GM10847 (cell line): ENCODE measurements around the gene MYH14.

Source experiments
- POLR2A ChIP-seq: IDR thresholded peaks from 2 replicates; pipeline ENCODE4 v1.6.1; 2011; ENCODE audit not compliant: insufficient read length; ENCODE audit errors: extremely low read depth

The MYH14 gene

DNA sequence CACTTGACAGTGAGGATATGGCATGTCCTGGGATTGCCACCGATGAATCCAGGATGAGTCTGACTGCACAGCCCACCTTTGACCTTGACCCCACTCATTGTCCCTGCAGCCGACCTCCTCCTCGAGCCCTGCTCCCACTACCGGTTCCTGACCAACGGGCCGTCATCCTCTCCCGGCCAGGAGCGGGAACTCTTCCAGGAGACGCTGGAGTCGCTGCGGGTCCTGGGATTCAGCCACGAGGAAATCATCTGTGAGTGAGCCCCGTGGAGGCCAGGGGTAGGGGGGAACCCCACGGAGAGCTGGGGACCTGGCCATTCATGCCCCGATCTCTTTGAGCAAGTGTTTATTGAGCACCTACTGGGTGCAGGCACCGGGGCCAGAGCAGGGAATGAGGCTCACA is 28.4 kb downstream of the MYH14 start:
- TF ChIP-seq POLR2A, result no peak

DNA sequence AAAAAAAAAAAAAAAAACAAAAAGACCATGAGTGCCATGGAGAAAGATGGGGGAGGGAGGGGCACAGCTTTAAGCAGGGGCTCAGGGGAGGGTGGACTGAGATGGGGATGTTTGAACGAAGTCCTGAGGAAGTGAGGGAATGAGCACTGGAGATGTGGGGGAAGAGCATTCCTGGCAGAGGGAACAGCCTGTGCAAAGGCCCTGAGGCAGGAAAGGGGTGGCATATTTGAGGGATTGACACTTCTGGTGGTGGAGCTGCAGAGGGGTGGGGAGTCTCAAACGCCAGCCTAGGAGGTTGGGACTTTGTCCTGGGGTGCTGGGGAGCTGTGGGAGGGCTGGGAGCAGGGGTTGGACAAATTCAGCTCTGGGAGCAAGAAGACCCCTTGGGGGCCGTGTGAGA is 29.2 kb downstream of the MYH14 start:
- TF ChIP-seq POLR2A, result no peak

DNA sequence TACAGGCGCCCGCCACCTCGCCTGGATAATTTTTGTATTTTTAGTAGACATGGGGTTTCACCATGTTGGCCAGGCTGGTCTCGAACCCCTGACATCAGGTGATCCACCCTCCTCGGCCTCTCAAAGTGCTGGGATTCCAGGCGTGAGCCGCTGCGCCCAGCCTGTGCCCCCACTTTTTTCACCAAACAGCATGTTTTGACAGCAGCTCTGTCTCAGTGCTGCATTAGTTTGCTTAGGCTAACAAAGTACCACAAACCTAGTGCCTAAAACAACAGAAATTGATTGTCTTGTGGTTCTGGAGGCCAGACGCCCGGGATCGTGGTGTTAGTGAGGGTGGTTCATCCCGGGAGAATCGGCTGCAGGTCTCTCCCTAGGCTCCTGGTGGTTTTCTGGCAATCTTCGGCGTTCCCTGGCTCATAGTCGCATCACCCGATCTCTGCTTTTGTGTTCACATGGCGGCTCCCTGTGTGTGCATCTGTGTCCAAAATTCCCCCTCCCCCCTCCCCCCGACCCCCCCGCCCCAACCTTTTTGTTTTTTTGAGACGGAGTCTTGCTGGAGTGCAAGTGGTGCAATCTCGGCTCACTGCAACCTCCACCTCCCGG is 30.0 kb downstream of the MYH14 start:
- TF ChIP-seq POLR2A, result no peak

DNA sequence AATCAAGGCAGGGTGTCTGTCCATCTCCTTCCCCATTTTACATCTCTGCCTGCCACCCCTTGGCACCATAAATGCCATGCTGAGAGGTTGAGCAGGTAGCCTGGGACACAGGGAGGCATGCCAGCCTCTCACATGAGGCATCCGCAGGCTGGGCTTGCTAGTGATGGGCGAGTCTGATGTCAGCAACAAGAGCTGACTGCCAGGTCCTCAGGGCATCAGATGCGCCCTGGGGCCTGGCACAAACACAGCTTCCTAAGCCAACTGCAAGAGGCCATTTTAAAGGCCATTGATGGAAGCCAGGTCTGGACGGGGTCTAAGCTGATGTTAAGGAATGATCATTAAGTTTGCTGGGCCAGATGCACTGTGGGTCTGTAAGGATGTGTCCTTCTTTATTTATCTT is 34.6 kb downstream of the MYH14 start:
- TF ChIP-seq POLR2A, result no peak

DNA sequence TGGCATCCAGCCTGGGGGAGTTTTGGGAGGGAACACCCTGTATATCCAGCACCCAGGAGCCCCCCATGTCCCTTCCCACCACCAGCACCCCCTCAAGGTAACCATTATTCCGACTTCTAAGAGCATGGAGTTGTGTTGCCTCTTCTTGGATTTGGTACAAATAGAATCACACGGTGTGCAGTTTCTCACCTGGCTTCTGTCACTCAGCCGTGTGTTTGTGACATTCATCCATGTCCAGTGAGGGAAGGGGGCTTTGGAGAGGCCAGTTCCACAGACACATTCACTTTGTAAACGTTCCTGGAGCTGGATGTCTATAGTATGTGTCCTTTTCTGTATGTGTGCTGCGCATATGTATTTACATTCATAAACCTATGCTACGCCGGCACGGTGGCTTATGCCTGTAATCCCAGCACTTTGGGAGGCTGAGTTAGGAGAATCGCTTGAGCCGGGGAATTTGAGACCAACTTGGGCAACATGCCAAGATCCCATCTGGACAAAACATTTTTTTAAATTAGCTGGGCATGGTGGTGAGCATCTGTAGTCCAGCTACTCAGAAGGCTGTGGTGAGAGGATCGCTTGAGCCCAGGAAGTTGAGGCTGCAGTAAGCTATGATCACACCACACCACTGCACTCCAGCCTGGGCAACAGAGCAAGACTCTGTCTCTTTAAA is 36.6 kb downstream of the MYH14 start:
- TF ChIP-seq POLR2A, result no peak

DNA sequence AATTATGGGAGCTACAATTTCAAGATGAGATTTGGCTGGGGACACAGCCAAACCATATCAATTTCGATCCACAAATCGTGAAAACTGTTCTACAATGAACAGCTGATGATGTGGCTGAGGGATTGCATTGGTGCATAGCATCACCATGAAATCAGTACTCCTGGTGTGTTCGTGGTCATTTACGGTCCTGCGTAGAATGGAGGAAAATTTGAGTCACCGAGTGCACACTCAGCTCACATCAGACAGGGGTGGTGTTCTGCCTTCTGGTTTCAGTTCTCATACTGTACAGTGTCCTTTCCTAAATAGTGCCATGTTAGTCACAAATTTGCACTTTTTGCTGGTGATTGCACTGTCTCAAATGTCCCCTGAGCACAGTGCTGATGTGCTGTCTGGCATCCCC is 39.2 kb downstream of the MYH14 start:
- no peak for TF ChIP-seq POLR2A

DNA sequence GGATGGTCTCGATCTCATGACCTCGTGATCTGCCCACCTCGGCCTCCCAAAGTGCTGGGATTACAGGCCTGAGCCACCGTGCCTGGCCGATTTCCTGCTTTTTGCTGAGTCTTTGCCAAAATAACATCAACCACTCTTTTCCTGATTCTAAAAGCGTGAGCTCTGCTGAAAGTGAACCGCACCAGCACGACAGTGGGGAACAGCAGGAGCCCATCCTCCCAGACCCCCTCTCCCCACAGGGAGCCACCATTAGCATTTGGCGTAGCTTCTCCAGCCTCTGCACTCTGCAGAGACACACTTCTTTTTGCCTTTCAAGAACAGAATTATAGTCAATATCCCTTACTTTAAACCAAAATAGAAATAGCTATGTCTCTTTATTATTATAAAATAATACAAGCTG is 41.3 kb downstream of the MYH14 start:
- TF ChIP-seq POLR2A, result no peak

DNA sequence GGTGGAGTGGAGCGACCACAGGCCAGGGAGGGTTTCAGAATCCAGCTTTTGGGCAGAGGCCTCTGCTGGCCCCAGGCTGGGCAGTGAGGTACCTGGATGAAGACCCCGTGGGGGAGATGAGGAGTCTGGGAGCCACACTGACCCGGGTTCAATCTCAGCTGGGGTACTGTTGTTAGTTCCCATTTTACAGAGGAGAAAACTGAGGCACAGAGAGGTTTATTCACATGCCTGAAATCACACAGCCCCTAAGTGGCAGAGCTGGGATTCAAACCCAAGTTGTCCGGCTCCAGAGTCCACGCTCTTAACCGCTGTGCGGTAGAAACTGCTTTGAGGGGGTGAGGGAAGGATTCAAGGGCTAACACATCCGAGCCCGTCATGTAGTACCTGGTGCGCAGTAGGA is 45.0 kb downstream of the MYH14 start:
- no peak for TF ChIP-seq POLR2A

DNA sequence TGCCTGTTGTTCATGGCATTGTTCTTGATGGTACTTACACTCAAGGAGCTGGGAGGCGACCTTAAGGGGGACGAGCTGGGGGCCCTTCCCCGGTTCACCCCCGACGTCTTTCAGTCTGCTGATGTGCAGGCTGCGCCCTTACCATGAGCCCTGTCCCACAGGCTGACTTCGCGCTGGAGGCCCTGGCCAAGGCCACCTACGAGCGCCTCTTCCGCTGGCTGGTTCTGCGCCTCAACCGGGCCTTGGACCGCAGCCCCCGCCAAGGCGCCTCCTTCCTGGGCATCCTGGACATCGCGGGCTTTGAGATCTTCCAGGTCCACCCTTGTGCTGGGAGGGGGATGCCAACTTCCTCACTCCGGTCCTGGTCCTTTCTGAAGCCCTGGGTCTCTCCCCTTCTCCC is 45.4 kb downstream of the MYH14 start:
- no peak for TF ChIP-seq POLR2A

DNA sequence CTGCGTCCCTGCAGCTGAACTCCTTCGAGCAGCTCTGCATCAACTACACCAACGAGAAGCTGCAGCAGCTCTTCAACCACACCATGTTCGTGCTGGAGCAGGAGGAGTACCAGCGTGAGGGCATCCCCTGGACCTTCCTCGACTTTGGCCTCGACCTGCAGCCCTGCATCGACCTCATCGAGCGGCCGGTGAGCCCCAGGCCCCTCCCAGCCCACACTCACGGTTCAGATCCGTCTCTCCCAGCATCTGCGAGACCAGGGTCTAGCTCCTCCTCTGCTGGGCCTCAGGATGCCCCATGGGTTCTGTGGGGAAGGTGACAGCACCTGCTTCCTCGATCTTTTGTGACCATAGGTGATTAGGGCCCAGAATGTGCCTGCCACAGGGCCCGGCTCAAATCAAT is 46.2 kb downstream of the MYH14 start:
- no peak for TF ChIP-seq POLR2A

DNA sequence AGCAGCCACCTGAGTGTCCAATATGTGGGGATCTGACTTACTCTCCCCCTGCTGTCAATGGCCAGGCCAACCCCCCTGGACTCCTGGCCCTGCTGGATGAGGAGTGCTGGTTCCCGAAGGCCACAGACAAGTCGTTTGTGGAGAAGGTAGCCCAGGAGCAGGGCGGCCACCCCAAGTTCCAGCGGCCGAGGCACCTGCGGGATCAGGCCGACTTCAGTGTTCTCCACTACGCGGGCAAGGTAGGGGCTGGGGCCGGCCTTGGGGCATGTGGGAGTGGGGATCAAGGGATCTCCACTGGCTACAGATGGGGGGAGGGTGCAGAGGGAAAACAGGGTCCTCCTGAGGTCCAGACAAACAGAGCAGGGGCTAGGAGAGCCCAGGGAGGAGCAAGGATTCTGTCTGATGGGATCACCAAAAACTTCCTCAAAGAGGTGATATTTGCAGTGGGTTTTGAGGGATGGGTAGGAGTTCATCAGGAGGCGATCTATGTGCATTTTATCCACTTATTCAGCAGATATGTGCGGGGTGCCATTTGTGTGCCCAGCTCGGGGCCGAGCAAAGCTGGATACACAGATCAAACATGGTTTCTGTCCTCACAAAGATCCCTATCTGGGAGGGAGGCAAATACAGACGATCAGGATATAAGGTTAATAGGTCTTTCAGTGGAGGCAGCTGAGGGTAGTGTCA is 47.2 kb downstream of the MYH14 start:
- no peak for TF ChIP-seq POLR2A

DNA sequence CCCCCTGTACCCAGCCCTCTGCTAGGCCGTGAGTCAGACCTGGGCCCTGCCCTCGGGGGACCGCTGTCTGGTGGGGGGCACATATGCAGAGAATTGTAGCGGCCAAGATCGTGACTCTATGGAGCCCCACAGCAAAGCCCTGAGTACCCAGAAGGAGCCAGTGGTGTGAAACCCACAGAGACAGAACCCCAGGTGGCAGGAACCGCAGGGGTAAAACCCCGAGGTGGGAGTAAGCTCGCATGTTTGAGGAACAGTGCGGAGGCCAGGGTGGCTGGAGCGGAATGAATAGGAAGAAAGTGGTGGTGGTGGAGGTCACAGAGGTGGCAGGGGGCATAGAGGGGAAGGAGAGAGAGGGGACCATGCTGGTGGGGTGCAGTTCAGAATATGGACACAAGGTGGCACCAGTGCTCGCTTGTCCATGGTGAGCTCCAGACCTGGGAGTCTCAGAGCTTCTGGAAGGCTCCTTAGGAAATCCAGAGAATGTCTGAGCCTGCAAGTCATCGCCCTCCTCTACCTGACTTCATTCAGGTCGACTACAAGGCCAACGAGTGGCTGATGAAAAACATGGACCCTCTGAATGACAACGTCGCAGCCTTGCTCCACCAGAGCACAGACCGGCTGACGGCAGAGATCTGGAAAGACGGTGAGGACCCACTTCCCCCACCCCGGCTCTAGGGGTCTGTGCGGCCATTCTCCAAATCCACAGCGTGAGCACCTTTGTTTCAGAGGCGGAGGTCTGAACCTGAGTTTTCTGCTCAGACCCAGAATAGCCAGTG is 48.9 kb downstream of the MYH14 start:
- no peak for TF ChIP-seq POLR2A

DNA sequence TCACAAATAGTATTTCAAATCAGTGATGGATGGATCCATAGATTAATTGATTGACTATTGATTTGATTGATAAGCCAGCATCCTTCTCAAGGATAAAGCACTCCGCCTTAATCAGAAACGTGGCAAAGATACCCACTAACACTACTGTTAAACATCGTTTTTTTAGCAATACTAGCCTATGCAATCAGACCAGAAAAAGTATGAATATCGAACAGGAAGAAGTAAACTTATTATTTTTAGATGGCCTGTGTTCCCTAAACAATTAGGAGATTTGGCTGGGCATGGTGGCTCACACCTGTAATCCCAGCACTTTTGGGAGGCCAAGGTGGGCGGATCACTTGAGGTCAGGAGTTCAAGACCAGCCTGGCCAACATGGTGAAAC is 49.5 kb downstream of the MYH14 start:
- no peak for TF ChIP-seq POLR2A

DNA sequence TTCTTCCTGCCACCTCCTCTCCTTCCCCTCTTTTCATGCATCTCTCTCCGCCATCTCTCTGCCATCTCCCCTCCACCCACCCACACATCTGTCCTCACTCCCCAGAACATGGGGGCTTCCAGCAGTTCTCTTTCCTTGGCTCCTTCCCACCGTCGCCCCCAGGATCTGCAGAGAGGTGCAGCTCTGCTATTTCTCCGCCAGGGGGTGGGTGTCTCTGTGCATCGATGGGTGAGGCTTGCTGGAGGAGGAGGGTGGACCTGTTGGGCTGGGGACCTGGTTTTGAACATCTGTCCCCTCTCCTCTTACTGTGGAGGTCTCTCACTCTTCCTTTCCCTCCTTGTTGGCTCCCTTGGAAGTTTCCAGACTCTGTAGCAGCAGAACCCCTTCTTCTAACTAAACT is 51.7 kb downstream of the MYH14 start:
- TF ChIP-seq POLR2A, result no peak

DNA sequence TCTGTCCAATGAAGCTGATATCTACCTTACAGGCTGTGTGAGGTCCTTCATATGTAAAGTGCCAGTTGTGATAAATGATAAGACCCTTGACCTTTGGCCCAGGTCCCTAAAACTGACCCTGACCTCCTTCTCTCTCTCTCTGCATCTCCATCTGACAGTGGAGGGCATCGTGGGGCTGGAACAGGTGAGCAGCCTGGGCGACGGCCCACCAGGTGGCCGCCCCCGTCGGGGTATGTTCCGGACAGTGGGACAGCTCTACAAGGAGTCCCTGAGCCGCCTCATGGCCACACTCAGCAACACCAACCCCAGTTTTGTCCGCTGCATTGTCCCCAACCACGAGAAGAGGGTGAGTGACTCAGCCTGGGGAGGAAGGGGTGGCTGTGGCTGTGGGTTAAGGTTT is 53.7 kb downstream of the MYH14 start:
- TF ChIP-seq POLR2A, result no peak

DNA sequence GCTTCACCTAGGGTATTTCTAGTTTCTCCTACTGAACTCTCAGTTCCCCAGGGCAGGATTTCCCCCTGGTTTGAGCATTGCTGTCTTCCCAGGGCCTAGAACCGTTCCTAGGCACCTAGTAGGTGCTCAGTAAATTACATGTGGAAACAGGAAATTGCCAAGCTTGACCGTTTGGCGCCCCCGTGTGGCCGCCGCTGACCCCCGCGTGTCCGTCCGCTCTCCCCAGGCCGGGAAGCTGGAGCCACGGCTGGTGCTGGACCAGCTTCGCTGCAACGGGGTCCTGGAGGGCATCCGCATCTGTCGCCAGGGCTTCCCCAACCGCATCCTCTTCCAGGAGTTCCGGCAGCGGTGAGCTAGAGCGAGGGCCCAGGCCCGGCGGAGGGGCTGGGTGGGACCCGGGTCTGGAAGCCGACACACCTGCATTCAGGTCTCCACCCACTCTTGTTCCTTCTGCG is 55.5 kb downstream of the MYH14 start:
- TF ChIP-seq POLR2A, result no peak

DNA sequence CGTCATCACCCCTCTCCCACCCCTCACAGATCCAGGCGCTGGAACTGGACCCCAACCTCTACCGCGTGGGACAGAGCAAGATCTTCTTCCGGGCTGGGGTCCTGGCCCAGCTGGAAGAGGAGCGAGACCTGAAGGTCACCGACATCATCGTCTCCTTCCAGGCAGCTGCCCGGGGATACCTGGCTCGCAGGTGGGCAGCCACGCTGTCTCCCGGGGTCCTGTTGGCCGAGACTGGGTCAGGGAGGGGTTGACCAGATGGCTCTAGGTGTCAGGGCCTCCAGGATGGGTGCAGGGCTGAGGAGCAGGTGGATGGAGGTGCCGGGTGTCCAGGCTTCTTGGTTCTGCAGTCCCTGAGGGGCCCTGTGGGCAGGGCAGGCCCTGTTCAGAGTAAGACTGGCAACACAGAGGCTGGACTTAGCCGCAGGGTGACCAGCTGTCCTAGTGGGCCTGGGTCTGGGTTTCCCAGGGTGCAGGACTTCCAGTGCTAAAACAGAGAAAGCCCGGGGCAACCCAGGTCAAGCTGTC is 58.1 kb downstream of the MYH14 start:
- TF ChIP-seq POLR2A, result no peak
